GM21447 (cell line): ENCODE measurements around the gene MMP3.
A peak's percentile ranks its signal among the peaks of the same experiment; 100 is the strongest.

Experiments
- ATAC-seq: cut with Tn5 transposase; IDR thresholded peaks from one replicate; pipeline ENCODE4 v1.9.1; 2021; ENCODE audit not compliant: unreplicated experiment

The MMP3 gene

GRCh38 chr11:102832612-102833011, 10.8 kb downstream of the MMP3 start:
- ATAC-seq, result no peak

- peak; percentile 61 for ATAC-seq
These were observed 11.6 kb downstream of the MMP3 start for GRCh38 chr11:102831489-102832440.

- no peak for ATAC-seq
These were observed 12.3 kb downstream of the MMP3 start for GRCh38 chr11:102831128-102831488.

- ATAC-seq, result no peak
These were observed 13.2 kb downstream of the MMP3 start for GRCh38 chr11:102830001-102830727.

GRCh38 chr11:102829316-102830000, 14.0 kb downstream of the MMP3 start:
- no peak for ATAC-seq

GRCh38 chr11:102824556-102824955, 18.9 kb downstream of the MMP3 start:
- ATAC-seq, result no peak

- ATAC-seq, result no peak
These were observed 23.9 kb downstream of the MMP3 start for GRCh38 chr11:102819491-102819890.

- no peak for ATAC-seq
These were observed 29.9 kb downstream of the MMP3 start for GRCh38 chr11:102813484-102813883.

GRCh38 chr11:102812188-102812587, 31.2 kb downstream of the MMP3 start:
- no peak for ATAC-seq

GRCh38 chr11:102810950-102811660, 32.3 kb downstream of the MMP3 start:
- no peak for ATAC-seq

- no peak for ATAC-seq
These were observed 33.4 kb downstream of the MMP3 start for GRCh38 chr11:102809971-102810370.

- no peak for ATAC-seq
These were observed 35.5 kb downstream of the MMP3 start for GRCh38 chr11:102807921-102808320.

GRCh38 chr11:102806296-102806695, 37.1 kb downstream of the MMP3 start:
- no peak for ATAC-seq

- ATAC-seq, result no peak
These were observed 41.1 kb downstream of the MMP3 start for GRCh38 chr11:102802341-102802740.

- no peak for ATAC-seq
These were observed 42.6 kb downstream of the MMP3 start for GRCh38 chr11:102800767-102801166.

GRCh38 chr11:102799681-102800340, 43.6 kb downstream of the MMP3 start:
- no peak for ATAC-seq

- no peak for ATAC-seq
These were observed 45.2 kb downstream of the MMP3 start, which contains the start of gene MMP1 for GRCh38 chr11:102798012-102798746. Gene MMP1 (minus strand): TSS chr11:102798160. CDS start chr11:102798092, 68 bp downstream.

GRCh38 chr11:102794382-102794781, 49.0 kb downstream of the MMP3 start:
- peak; percentile 99 for ATAC-seq

- no peak for ATAC-seq
These were observed 49.6 kb downstream of the MMP3 start for GRCh38 chr11:102793677-102794290.
